GM18951 (cell line): ENCODE measurements around the gene RPRD1B.

Experiments used
- POLR2A ChIP-seq: IDR thresholded peaks from 4 replicates; pipeline ENCODE4 v1.6.1; 2011; ENCODE audit warnings: mild to moderate bottlenecking; ENCODE audit not compliant: insufficient read length, insufficient read depth; ENCODE audit errors: extremely low read depth
- in situ Hi-C: fragments of 300-500 bp; cut with MboI; formaldehyde crosslinking; loops from one replicate; pipeline ENCODE4 v1.12.0; 2022; ENCODE audit warnings: low sequenced_read_pairs, mixed read lengths, inconsistent platforms; ENCODE audit not compliant: unreplicated experiment

The RPRD1B gene

GRCh38 chr20:38112930-38113294 lies 79.4 kb downstream of the RPRD1B start:
- in situ Hi-C loops = no loop called here
- no peak for TF ChIP-seq POLR2A

- in situ Hi-C loops = no loop called here
- no peak for TF ChIP-seq POLR2A
These were observed 80.1 kb downstream of the RPRD1B start for GRCh38 chr20:38113401-38114325.

GRCh38 chr20:38114353-38114791 lies 80.8 kb downstream of the RPRD1B start:
- in situ Hi-C loops = no loop called here
- no peak for TF ChIP-seq POLR2A

- no peak for TF ChIP-seq POLR2A
- in situ Hi-C loops = no loop called here
These were observed 81.7 kb downstream of the RPRD1B start for GRCh38 chr20:38115205-38115604.

GRCh38 chr20:38115896-38116295 lies 82.3 kb downstream of the RPRD1B start:
- TF ChIP-seq POLR2A = no peak
- in situ Hi-C loops = no loop called here

- no peak for TF ChIP-seq POLR2A
- in situ Hi-C loops = no loop called here
These were observed 83.0 kb downstream of the RPRD1B start for GRCh38 chr20:38116409-38117165.

GRCh38 chr20:38117205-38117604 lies 83.7 kb downstream of the RPRD1B start:
- TF ChIP-seq POLR2A = no peak
- in situ Hi-C loops = no loop called here

GRCh38 chr20:38117635-38118034 lies 84.1 kb downstream of the RPRD1B start:
- in situ Hi-C loops = no loop called here
- TF ChIP-seq POLR2A = no peak

GRCh38 chr20:38119446-38119845 lies 85.9 kb downstream of the RPRD1B start:
- in situ Hi-C loops = no loop called here
- no peak for TF ChIP-seq POLR2A

GRCh38 chr20:38120625-38120988 lies 87.1 kb downstream of the RPRD1B start:
- in situ Hi-C loops = no loop called here
- TF ChIP-seq POLR2A = no peak

- in situ Hi-C loops = no loop called here
- no peak for TF ChIP-seq POLR2A
These were observed 88.2 kb downstream of the RPRD1B start for GRCh38 chr20:38121741-38122140.

- in situ Hi-C loops = no loop called here
- TF ChIP-seq POLR2A = no peak
These were observed 89.6 kb downstream of the RPRD1B start for GRCh38 chr20:38123021-38123587.
